DND-41 (cell line): ENCODE data around the gene STARD13.

Source experiments
- ATAC-seq: fragments of 200-7000 bp; cut with Tn5 transposase; 3 replicates; pipeline ENCODE4 v1.9.1; 2021; ENCODE audit warnings: low read depth; ENCODE audit not compliant: insufficient read depth
- DNase-seq: peaks from one replicate; pipeline ENCODE4 v3.0.0-alpha.2; 2020
- H2AFZ ChIP-seq: 2 replicates; pipeline ENCODE4 v1.6.0; 2012; ENCODE audit warnings: low read depth, low read length
- H3K27ac ChIP-seq: 2 replicates; pipeline ENCODE4 v1.5.1; 2012; ENCODE audit warnings: low read length, inconsistent platforms
- H3K27me3 ChIP-seq: fragments of 200-600 bp; sonication (generic); 2 replicates; pipeline ENCODE4 v1.6.0; 2012; ENCODE audit warnings: low read length, mild to moderate bottlenecking, inconsistent platforms; ENCODE audit not compliant: insufficient read depth, poor library complexity
- H3K36me3 ChIP-seq: 2 replicates; pipeline ENCODE4 v1.5.1; 2012; ENCODE audit warnings: low read length, inconsistent platforms; ENCODE audit not compliant: insufficient read depth
- H3K4me1 ChIP-seq: 2 replicates; pipeline ENCODE4 v1.5.1; 2012; ENCODE audit warnings: mild to moderate bottlenecking, low read length; ENCODE audit not compliant: insufficient read depth
- H3K4me2 ChIP-seq: 2 replicates; pipeline ENCODE4 v1.6.0; 2012; ENCODE audit warnings: mild to moderate bottlenecking, moderate library complexity, low read length, inconsistent platforms; ENCODE audit not compliant: insufficient read depth
- H3K4me3 ChIP-seq, 2 experiments: fragments of 200-600 bp in 1 of 2; shearing (Covaris generic) in 1 of 2; 2 replicates each; pipeline ENCODE4 v1.5.1; 2012 to 2016; ENCODE audit warnings: inconsistent platforms in 2 of 2, low read length in 2 of 2, mild to moderate bottlenecking in 2 of 2, low read depth in 1 of 2, moderate library complexity in 1 of 2
- H3K79me2 ChIP-seq: 2 replicates; pipeline ENCODE4 v1.6.0; 2012; ENCODE audit warnings: low read length, inconsistent platforms; ENCODE audit not compliant: insufficient read depth
- H3K9ac ChIP-seq: 2 replicates; pipeline ENCODE4 v1.6.0; 2012; ENCODE audit warnings: low read depth, mild to moderate bottlenecking, inconsistent platforms, low read length, moderate library complexity
- H3K9me3 ChIP-seq: 2 replicates; pipeline ENCODE4 v1.5.1; 2012; ENCODE audit warnings: low read length, moderate library complexity, mild to moderate bottlenecking, inconsistent platforms; ENCODE audit not compliant: insufficient read depth, severe bottlenecking
- H4K20me1 ChIP-seq: 2 replicates; pipeline ENCODE4 v1.6.0; 2012; ENCODE audit warnings: low read length; ENCODE audit not compliant: insufficient read depth
- EZH2 ChIP-seq: IDR thresholded peaks from 3 replicates; pipeline ENCODE4 v1.6.1; 2012; ENCODE audit warnings: borderline replicate concordance, low read depth, mild to moderate bottlenecking, moderate library complexity, low read length, inconsistent platforms; ENCODE audit not compliant: severe bottlenecking
- TF ChIP-seq, protein P1 (sequence below): IDR thresholded peaks from 2 replicates; pipeline ENCODE4 v1.5.1; 2012; ENCODE audit warnings: borderline replicate concordance, low read length, moderate library complexity, mild to moderate bottlenecking; ENCODE audit not compliant: poor library complexity, severe bottlenecking; ENCODE audit errors: extremely low read depth

The STARD13 gene

DNA sequence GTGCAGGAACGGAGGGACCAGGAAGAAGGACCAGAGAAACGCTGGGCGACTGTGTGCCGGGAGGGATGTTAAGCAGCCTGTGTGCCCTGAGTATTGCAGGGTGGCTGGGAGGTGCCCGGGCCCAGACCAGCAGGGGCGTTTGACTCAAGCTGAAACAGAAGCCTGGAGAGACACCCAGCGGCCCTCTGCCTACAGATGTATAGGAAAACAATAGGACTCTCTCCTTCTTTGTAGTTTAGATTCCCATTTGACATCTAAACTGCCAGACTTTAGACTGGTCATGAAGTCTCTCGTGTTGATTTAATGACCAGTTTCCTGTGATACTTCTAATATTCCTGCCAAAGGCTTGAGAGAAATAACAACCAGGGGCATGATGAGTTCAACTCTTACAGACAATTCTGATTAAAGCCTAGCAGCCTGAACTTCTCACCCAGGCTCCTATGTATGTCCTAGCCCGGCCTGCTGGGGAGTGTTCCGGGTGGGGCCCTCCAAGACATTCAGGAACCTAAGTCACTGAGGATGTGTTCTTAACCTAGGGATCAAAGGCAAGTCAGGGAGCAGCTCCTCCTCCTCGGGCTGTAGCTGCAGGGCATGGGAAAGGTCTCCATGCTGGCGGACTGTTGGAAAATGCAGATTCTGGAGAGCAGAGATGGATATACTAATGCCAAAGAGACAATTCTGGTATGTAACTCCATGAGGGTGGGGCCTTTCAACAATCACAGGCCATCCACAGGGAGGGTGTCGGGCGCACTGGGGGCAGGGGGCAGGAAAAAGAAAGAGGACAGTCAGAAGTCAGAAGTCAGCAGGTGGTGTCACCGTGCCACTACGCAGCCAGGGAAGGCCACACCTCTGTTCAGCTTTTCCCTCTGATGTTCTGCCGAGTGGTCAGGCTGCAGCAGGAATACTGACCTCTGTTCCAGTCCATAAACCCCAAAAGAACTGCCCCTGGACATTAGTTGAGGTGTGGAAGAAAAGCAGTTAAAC, 131.8 kb downstream of the STARD13 start:
- ATAC-seq = no peak

DNA sequence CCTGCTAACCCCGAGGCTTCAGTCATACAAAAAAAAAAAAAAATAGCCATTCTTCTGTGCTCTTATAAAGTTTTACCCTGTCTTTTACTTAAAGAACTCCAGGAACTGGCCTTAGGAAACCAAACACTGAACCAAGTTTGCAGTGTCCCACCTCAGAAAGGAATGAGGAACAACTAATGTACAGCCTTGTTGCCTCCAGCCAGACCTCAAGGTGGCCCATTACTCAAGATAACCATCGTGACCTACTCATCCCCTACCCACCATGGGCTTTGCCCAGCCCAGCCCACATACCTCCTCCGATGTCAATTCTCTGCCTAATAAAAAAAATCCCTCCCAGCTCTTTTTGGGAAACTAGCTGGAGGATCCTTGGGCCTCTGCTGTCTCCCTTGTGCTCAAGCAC, 133.2 kb downstream of the STARD13 start:
- no peaks in the 10 kb centered on the region for H4K20me1 ChIP-seq
- no peaks in the 10 kb centered on the region for H3K27me3 ChIP-seq
- H3K9me3 ChIP-seq = no peaks in the 10 kb centered on the region
- ATAC-seq (no peak), DNase-seq (no peak)
- H3K27ac ChIP-seq = no peak overlapping the region
- TF ChIP-seq EZH2 = no peak
- TF ChIP-seq, protein P1, sequence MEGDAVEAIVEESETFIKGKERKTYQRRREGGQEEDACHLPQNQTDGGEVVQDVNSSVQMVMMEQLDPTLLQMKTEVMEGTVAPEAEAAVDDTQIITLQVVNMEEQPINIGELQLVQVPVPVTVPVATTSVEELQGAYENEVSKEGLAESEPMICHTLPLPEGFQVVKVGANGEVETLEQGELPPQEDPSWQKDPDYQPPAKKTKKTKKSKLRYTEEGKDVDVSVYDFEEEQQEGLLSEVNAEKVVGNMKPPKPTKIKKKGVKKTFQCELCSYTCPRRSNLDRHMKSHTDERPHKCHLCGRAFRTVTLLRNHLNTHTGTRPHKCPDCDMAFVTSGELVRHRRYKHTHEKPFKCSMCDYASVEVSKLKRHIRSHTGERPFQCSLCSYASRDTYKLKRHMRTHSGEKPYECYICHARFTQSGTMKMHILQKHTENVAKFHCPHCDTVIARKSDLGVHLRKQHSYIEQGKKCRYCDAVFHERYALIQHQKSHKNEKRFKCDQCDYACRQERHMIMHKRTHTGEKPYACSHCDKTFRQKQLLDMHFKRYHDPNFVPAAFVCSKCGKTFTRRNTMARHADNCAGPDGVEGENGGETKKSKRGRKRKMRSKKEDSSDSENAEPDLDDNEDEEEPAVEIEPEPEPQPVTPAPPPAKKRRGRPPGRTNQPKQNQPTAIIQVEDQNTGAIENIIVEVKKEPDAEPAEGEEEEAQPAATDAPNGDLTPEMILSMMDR = no peak
- no peaks in the 10 kb centered on the region for H3K36me3 ChIP-seq
- H3K79me2 ChIP-seq = no peaks in the 10 kb centered on the region
- H3K4me3 ChIP-seq = no peak overlapping the region
- no peak overlapping the region for H2AFZ ChIP-seq
- no peak overlapping the region for H3K4me2 ChIP-seq
- H3K4me1 ChIP-seq = no peaks in the 10 kb centered on the region
- H3K9ac ChIP-seq = no peak overlapping the region

More for the DNA sequence above, 131.8 kb downstream of the STARD13 start:
- no peak overlapping the region for H3K27ac ChIP-seq
- H3K4me2 ChIP-seq = no peak overlapping the region
- H2AFZ ChIP-seq = no peak overlapping the region
- DNase-seq = no peak
- H3K4me3 ChIP-seq = no peak overlapping the region
- TF ChIP-seq, protein P1 = no peak
- no peak for TF ChIP-seq EZH2
- no peaks in the 10 kb centered on the region for H3K36me3 ChIP-seq
- H3K9me3 ChIP-seq = no peaks in the 10 kb centered on the region
- no peaks in the 10 kb centered on the region for H4K20me1 ChIP-seq
- no peaks in the 10 kb centered on the region for H3K27me3 ChIP-seq
- no peaks in the 10 kb centered on the region for H3K4me1 ChIP-seq
- no peak overlapping the region for H3K9ac ChIP-seq
- H3K79me2 ChIP-seq = no peaks in the 10 kb centered on the region

DNA sequence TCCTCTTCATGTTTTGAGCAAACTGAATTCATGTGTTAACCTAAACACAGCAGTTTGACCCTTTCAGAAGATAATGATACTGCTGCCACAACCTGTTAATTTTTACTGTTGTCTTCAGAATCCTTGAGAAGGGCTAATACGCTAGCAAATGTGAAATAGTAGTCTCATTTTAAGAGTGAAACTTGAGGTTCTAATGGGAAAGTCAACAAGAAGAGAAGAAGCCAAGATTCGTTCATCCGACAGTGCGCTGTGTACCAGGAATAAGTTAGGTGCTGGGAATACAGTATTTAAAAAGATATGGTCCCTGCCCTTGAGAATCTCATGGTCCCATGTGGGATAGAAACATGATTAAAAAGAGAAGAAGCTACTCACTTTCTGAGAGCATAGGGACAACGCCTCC, 134.9 kb downstream of the STARD13 start:
- ATAC-seq (no peak), DNase-seq (no peak)
- no peaks in the 10 kb centered on the region for H4K20me1 ChIP-seq
- no peaks in the 10 kb centered on the region for H3K79me2 ChIP-seq
- no peak overlapping the region for H3K4me2 ChIP-seq
- no peak for TF ChIP-seq EZH2
- TF ChIP-seq, protein P1 = no peak
- H3K9me3 ChIP-seq = no peaks in the 10 kb centered on the region
- H3K27ac ChIP-seq = no peak overlapping the region
- H3K36me3 ChIP-seq = no peaks in the 10 kb centered on the region
- no peak overlapping the region for H3K4me3 ChIP-seq
- no peaks in the 10 kb centered on the region for H3K4me1 ChIP-seq
- H2AFZ ChIP-seq = no peak overlapping the region
- no peak overlapping the region for H3K9ac ChIP-seq
- H3K27me3 ChIP-seq = no peaks in the 10 kb centered on the region
